ENCODE measurements around the gene ADGRG3. TPM values are rescaled to one million over a fixed set of nuclear protein-coding genes. Genes with fewer than 3 reads are reported as not detected.
A peak's percentile ranks its signal among the peaks of the same experiment; 100 is the strongest.

ADGRG3 gene
- total and polyA plus RNA-seq, 2 of the 13 experiments (the other 11 are each of a cell fraction or from before 2014, with no cell fraction given) = 2.7 to 11.8 TPM

- TF ChIP-seq ZNF646 (CRISPR knock-in tag; IDR thresholded peaks at IDR 0.05) = no peak
- TF ChIP-seq ZNF317 (CRISPR knock-in tag; IDR thresholded peaks at IDR 0.05) = peak; percentile 81
- peak; percentile 87 for TF ChIP-seq FOXO1 (CRISPR knock-in tag; IDR thresholded peaks at IDR 0.05)
- 0 out of 2 replicates have a peak, but pooled peaks have one; percentile 47 for TF ChIP-seq ZNF556 (CRISPR knock-in tag; IDR thresholded peaks at IDR 0.05; ENCODE audit: borderline replicate concordance)
- TF ChIP-seq ARID3A (IDR thresholded peaks at IDR 0.05; ENCODE audit: low read depth, low read length) = 0 out of 2 replicates have a peak, but pooled peaks have one; percentile 16
- TF ChIP-seq ZBTB21 (CRISPR knock-in tag; IDR thresholded peaks at IDR 0.05) = no peak
- peak; percentile 58 for TF ChIP-seq FOSL2 (CRISPR knock-in tag; IDR thresholded peaks at IDR 0.05)
- no peak for TF ChIP-seq E2F1 (CRISPR knock-in tag; IDR thresholded peaks at IDR 0.05)
- TF ChIP-seq NR2F2 (IDR thresholded peaks at IDR 0.05; ENCODE audit: borderline replicate concordance, low read depth) = 0 out of 2 replicates have a peak, but pooled peaks have one; percentile 15
- TF ChIP-seq PATZ1 (CRISPR knock-in tag; IDR thresholded peaks at IDR 0.05) = 0 out of 2 replicates have a peak, but pooled peaks have one; percentile 22
- 0 out of 4 replicates have a peak, but pooled peaks of 1 of the 2 experiments have one; percentile 20 for TF ChIP-seq HMGXB4 (CRISPR knock-in tag; IDR thresholded peaks at IDR 0.05; ENCODE audit: borderline replicate concordance in 1 of 2, low read depth in 1 of 2)
- TF ChIP-seq EP300 (IDR thresholded peaks at IDR 0.05; ENCODE audit: low read depth in 2 of 2, low read length in 2 of 2) = peak in 1 of 2 experiments; percentile 68; a peak in 2 of 4 replicates
- no peak for TF ChIP-seq EP300 (CRISPR knock-in tag; IDR thresholded peaks at IDR 0.05; ENCODE audit: borderline replicate concordance)
- TF ChIP-seq ZBTB20 (CRISPR knock-in tag; IDR thresholded peaks at IDR 0.05; ENCODE audit: borderline replicate concordance, low read depth) = no peak
- peak; percentile 54; the same call in 1 of the 2 replicates for TF ChIP-seq ZMYM3 (CRISPR knock-in tag; IDR thresholded peaks at IDR 0.05)
- TF ChIP-seq ELF3 (CRISPR knock-in tag; IDR thresholded peaks at IDR 0.05) = peak; percentile 46; the same call in 1 of the 2 replicates
Observed at GRCh38 chr16:57709663-57710062, 41.6 kb downstream of the ADGRG3 start (continued).

Measured in HepG2 (cell line).